HepG2 (cell line): ENCODE measurements around the gene RNASE2. TPM values are rescaled to one million over a fixed set of nuclear protein-coding genes. Genes with fewer than 3 reads are reported as not detected.
A peak's percentile ranks its signal among the peaks of the same experiment; 100 is the strongest.

Experiments
- ARID5B ChIP-seq: IDR thresholded peaks from 2 replicates; pipeline ENCODE4 v1.4.0; 2020; ENCODE audit warnings: mild to moderate bottlenecking, missing genetic modification reagents
- BRD4 ChIP-seq: sonication (generic); formaldehyde crosslinking; IDR thresholded peaks from 2 replicates; pipeline ENCODE4 v1.4.0; 2020; ENCODE audit warnings: missing genetic modification reagents
- ELF1 ChIP-seq: sonication (generic); formaldehyde crosslinking; IDR thresholded peaks from 2 replicates; pipeline ENCODE4 v1.4.0; 2020; ENCODE audit warnings: missing genetic modification reagents
- GMEB2 ChIP-seq: IDR thresholded peaks from 2 replicates; pipeline ENCODE4 v1.6.1; 2016; ENCODE audit warnings: missing biosample characterization, missing genetic modification reagents, low read depth
- HDAC6 ChIP-seq: fragments of 200-600 bp; sonication (generic); IDR thresholded peaks from 2 replicates; pipeline ENCODE4 v1.7.0; 2017; ENCODE audit warnings: mild to moderate bottlenecking, antibody characterized with exemption, low read length, low read depth
- KDM3A ChIP-seq: IDR thresholded peaks from 2 replicates; pipeline ENCODE4 v1.6.1; 2018; ENCODE audit warnings: low read depth, missing compliant biosample characterization
- KDM6A ChIP-seq: IDR thresholded peaks from 2 replicates; pipeline ENCODE4 v1.6.1; 2016; ENCODE audit warnings: low read depth
- KLF12 ChIP-seq: sonication (generic); formaldehyde crosslinking; IDR thresholded peaks from 2 replicates; pipeline ENCODE4 v1.4.0; 2020; ENCODE audit warnings: missing genetic modification reagents, borderline replicate concordance
- MLXIP ChIP-seq: sonication (generic); formaldehyde crosslinking; IDR thresholded peaks from 2 replicates; pipeline ENCODE4 v1.9.0; 2021; ENCODE audit warnings: missing genetic modification reagents, borderline replicate concordance
- NCOA1 ChIP-seq: sonication (generic); formaldehyde crosslinking; IDR thresholded peaks from 2 replicates; pipeline ENCODE4 v1.9.0; 2021; ENCODE audit warnings: missing genetic modification reagents
- PAF1 ChIP-seq: IDR thresholded peaks from 2 replicates; pipeline ENCODE4 v1.6.1; 2016; ENCODE audit warnings: missing genetic modification reagents, missing compliant biosample characterization
- REPIN1 ChIP-seq: sonication (generic); formaldehyde crosslinking; IDR thresholded peaks from 2 replicates; pipeline ENCODE4 v1.8.0; 2022; ENCODE audit warnings: missing genetic modification reagents, low read depth, mild to moderate bottlenecking, borderline replicate concordance
- TRIM24 ChIP-seq: sonication (generic); formaldehyde crosslinking; IDR thresholded peaks from 2 replicates; pipeline ENCODE4 v1.8.0; 2022; ENCODE audit warnings: mild to moderate bottlenecking, missing genetic modification reagents
- ZNF205 ChIP-seq: IDR thresholded peaks from 2 replicates; pipeline ENCODE4 v1.6.1; 2018; ENCODE audit warnings: missing biosample characterization, missing genetic modification reagents
- ZNF562 ChIP-seq: sonication (generic); formaldehyde crosslinking; IDR thresholded peaks from 2 replicates; pipeline ENCODE4 v1.8.0; 2022; ENCODE audit warnings: missing genetic modification reagents, borderline replicate concordance
- ZNF614 ChIP-seq: IDR thresholded peaks from 2 replicates; pipeline ENCODE4 v1.6.1; 2018; ENCODE audit warnings: missing biosample characterization, missing genetic modification reagents, inconsistent platforms, borderline replicate concordance
- ZNF777 ChIP-seq: sonication (generic); formaldehyde crosslinking; IDR thresholded peaks from 2 replicates; pipeline ENCODE4 v1.4.0; 2020; ENCODE audit warnings: missing genetic modification reagents
- ZXDC ChIP-seq: sonication (generic); formaldehyde crosslinking; IDR thresholded peaks from 2 replicates; pipeline ENCODE4 v1.5.0; 2020; ENCODE audit warnings: mild to moderate bottlenecking, missing genetic modification reagents
- polyA plus RNA-seq, 8 experiments: library from polyadenylated mRNA; depleted of rRNA in 3 of 8; stranded (reverse) in 7 of 8; unstranded in 1 of 8; fragments of >200 nt; fragmentation: Illumina TruSeq in 4 of 8; extraction: Trizol in 4 of 8; gene quantifications; 2 replicates each; pipeline versions ENCODE4 v1.2.1 to v1.2.3, GENCODE V29; 2011 to 2016; ENCODE audit warnings: low read depth in 4 of 8, missing spikeins in 1 of 8, mixed read lengths in 1 of 8; ENCODE audit not compliant: insufficient read depth in 1 of 8
- total RNA-seq, 5 experiments: library from RNA; depleted of rRNA; stranded (reverse); fragments of >200 nt; fragmentation: Illumina TruSeq; extraction: Trizol; gene quantifications; 2 replicates each; pipeline ENCODE4 v1.2.3, GENCODE V29; 2016; ENCODE audit warnings: low read depth in 1 of 5

Gene RNASE2
- total and polyA plus RNA-seq, 2 of the 13 experiments (the other 11 are each of a cell fraction or from before 2014, with no cell fraction given), result 0.69 TPM; not detected in 1

- peak; percentile 31 for TF ChIP-seq ZNF777 (CRISPR knock-in tag)
- TF ChIP-seq TRIM24 (CRISPR knock-in tag), result no peak
- no peak for TF ChIP-seq KDM6A (CRISPR knock-in tag)
- TF ChIP-seq ZNF562, result no peak
- 0 out of 2 replicates have a peak, but pooled peaks have one; percentile 52 for TF ChIP-seq KDM3A (CRISPR knock-in tag)
- no peak for TF ChIP-seq HDAC6
- TF ChIP-seq ZNF614, result peak; percentile 52; the same call in 1 of the 2 replicates
- no peak; the same call in 1 of the 2 replicates for TF ChIP-seq ZXDC (CRISPR knock-in tag)
- TF ChIP-seq ARID5B (CRISPR knock-in tag), result peak; percentile 43
- peak; percentile 91 for TF ChIP-seq NCOA1 (CRISPR knock-in tag)
- TF ChIP-seq PAF1, result no peak
- peak; percentile 45; the same call in 1 of the 2 replicates for TF ChIP-seq ZNF205 (CRISPR knock-in tag)
- TF ChIP-seq KLF12 (CRISPR knock-in tag), result no peak
- peak; percentile 70; the same call in 1 of the 2 replicates for TF ChIP-seq REPIN1 (CRISPR knock-in tag)
- no peak for TF ChIP-seq GMEB2 (CRISPR knock-in tag)
- peak; percentile 62; the same call in 1 of the 2 replicates for TF ChIP-seq MLXIP (CRISPR knock-in tag)
- peak; percentile 75 for TF ChIP-seq ELF1 (CRISPR knock-in tag)
- TF ChIP-seq BRD4 (CRISPR knock-in tag), result no peak
Observed at GRCh38 chr14:20989787-20990600, 34.7 kb downstream of the RNASE2 start, which contains the start of gene METTL17 (continued).
